ENCODE measurements around the gene ID3.

Gene ID3

GRCh38 chr1:23599125-23599524 is 39.8 kb upstream of the ID3 start:
- H3K4me3 ChIP-seq (ENCODE audit: control insufficient read depth, low read depth, low read length) = no peak overlapping the region
- TF ChIP-seq, protein P1, sequence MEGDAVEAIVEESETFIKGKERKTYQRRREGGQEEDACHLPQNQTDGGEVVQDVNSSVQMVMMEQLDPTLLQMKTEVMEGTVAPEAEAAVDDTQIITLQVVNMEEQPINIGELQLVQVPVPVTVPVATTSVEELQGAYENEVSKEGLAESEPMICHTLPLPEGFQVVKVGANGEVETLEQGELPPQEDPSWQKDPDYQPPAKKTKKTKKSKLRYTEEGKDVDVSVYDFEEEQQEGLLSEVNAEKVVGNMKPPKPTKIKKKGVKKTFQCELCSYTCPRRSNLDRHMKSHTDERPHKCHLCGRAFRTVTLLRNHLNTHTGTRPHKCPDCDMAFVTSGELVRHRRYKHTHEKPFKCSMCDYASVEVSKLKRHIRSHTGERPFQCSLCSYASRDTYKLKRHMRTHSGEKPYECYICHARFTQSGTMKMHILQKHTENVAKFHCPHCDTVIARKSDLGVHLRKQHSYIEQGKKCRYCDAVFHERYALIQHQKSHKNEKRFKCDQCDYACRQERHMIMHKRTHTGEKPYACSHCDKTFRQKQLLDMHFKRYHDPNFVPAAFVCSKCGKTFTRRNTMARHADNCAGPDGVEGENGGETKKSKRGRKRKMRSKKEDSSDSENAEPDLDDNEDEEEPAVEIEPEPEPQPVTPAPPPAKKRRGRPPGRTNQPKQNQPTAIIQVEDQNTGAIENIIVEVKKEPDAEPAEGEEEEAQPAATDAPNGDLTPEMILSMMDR (IDR thresholded peaks at IDR 0.05; ENCODE audit: control insufficient read depth, insufficient read depth, low read depth, low read length, missing control alignments) = no peak
- DNase-seq (ENCODE audit: low read depth) = no peak

- TF ChIP-seq, protein P1 (IDR thresholded peaks at IDR 0.05; ENCODE audit: control insufficient read depth, insufficient read depth, low read depth, low read length, missing control alignments) = no peak
- DNase-seq (ENCODE audit: low read depth) = no peak
- no peak overlapping the region for H3K4me3 ChIP-seq (ENCODE audit: control insufficient read depth, low read depth, low read length)
Measured at GRCh38 chr1:23598424-23598823, 39.1 kb upstream of the ID3 start.

- TF ChIP-seq, protein P1 (IDR thresholded peaks at IDR 0.05; ENCODE audit: control insufficient read depth, insufficient read depth, low read depth, low read length, missing control alignments) = no peak
Measured at GRCh38 chr1:23597635-23598388, 38.5 kb upstream of the ID3 start.

GRCh38 chr1:23596382-23597358 is 37.4 kb upstream of the ID3 start:
- no peak overlapping the region for H3K4me3 ChIP-seq (ENCODE audit: control insufficient read depth, low read depth, low read length)
- TF ChIP-seq, protein P1 (IDR thresholded peaks at IDR 0.05; ENCODE audit: control insufficient read depth, insufficient read depth, low read depth, low read length, missing control alignments) = no peak

More at GRCh38 chr1:23597635-23598388, 38.5 kb upstream of the ID3 start:
- H3K4me3 ChIP-seq (ENCODE audit: control insufficient read depth, low read depth, low read length) = no peak overlapping the region
- DNase-seq (ENCODE audit: low read depth) = no peak

DNA sequence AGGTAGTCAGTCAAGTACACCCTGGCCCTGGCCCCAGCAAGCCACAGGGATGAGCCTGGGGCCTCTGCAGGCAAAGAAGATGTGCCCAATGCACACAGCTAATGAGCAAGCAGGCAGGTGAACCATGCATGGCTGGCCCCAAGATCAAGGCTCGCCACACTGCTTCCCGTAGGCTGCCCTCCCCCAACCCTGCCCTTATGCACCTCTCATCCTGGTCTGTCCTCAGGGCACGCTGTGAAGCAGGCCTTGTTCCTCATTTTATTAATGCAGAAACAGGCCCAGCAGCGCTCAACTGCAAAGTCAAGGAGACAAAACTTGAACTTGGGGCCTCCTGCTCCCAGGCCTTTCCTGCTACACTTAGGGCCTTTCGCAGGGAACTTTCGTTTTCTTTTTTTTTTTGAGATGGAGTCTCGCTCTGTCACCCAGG is 35.6 kb upstream of the ID3 start:
- TF ChIP-seq, protein P1 (IDR thresholded peaks at IDR 0.05; ENCODE audit: control insufficient read depth, insufficient read depth, low read depth, low read length, missing control alignments) = no peak
- no peak for DNase-seq (ENCODE audit: low read depth)
- no peak overlapping the region for H3K4me3 ChIP-seq (ENCODE audit: control insufficient read depth, low read depth, low read length)

More at GRCh38 chr1:23596382-23597358, 37.4 kb upstream of the ID3 start:
- DNase-seq (ENCODE audit: low read depth) = no peak

DNA sequence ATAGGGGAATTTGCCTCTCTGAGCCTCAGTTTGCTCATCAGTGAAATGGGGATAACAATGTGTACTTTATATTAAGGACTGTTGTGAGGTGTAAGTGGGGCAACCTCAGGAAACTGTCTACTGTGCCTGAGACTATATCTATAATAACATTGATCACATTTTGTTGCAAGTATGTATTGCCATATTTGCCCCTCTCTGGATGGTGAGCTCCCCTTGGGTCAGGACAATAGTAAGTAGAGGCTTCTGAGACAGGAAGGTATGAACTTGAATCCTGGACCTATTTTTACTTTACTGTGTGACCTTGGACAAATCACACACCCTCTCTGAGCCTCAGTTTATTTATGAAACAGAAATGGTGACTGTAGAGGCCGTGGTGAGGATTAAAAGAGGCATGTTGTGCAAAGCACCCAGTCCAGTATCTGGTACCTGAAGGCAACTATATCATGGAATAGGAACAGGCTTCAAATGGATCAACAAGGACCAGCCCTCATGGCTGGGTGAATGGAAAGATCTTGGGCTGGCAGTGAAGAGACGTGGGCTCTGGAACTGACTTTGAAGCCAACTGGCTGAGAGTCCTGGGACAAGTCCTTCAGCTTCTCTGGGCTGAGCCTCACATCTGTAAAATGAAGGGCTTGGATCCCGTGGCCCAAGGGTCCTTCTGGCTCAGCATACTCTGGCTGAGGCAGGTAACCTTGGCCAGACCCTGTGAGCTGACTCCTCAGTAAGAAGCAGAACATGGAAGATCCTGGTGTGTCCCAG is 35.0 kb upstream of the ID3 start:
- TF ChIP-seq, protein P1 (IDR thresholded peaks at IDR 0.05; ENCODE audit: control insufficient read depth, insufficient read depth, low read depth, low read length, missing control alignments) = no peak
- H3K4me3 ChIP-seq (ENCODE audit: control insufficient read depth, low read depth, low read length) = no peak overlapping the region
- DNase-seq (ENCODE audit: low read depth) = no peak
